Progenitor cell of endocrine pancreas (in vitro differentiated cells): ENCODE results near the gene DEFB115. TPM values are rescaled to one million over a fixed set of nuclear protein-coding genes. Genes with fewer than 3 reads are reported as not detected.

Source experiments
- DNase-seq: peaks from one replicate; pipeline ENCODE4 v3.0.0; 2021; ENCODE audit warnings: low spot score; ENCODE audit not compliant: unreplicated experiment
- H3K27ac Mint-ChIP-seq: 2 replicates; pipeline ENCODE4 v1.8.0; 2021; ENCODE audit warnings: mild to moderate bottlenecking, moderate library complexity, mixed read lengths
- H3K27me3 Mint-ChIP-seq: 2 replicates; pipeline ENCODE4 v1.8.0; 2021; ENCODE audit warnings: mixed read lengths
- H3K36me3 Mint-ChIP-seq: 2 replicates; pipeline ENCODE4 v1.8.0; 2022; ENCODE audit warnings: mixed read lengths; ENCODE audit not compliant: insufficient read depth
- H3K4me1 Mint-ChIP-seq: 2 replicates; pipeline ENCODE4 v1.8.0; 2021; ENCODE audit warnings: low read depth, mixed read lengths
- H3K4me3 Mint-ChIP-seq: 2 replicates; pipeline ENCODE4 v1.8.0; 2021; ENCODE audit warnings: low read depth, mild to moderate bottlenecking, moderate library complexity, mixed read lengths
- H3K9me3 Mint-ChIP-seq: 2 replicates; pipeline ENCODE4 v1.8.0; 2021; ENCODE audit warnings: low read depth, mixed read lengths
- CTCF ChIP-seq: fragments of 200-600 bp; sonication (generic); IDR thresholded peaks from one replicate; pipeline ENCODE4 v1.5.0; 2021; ENCODE audit warnings: antibody characterized with exemption, mild to moderate bottlenecking; ENCODE audit not compliant: unreplicated experiment
- long read RNA-seq: library from polyadenylated mRNA; unstranded; transcript quantifications from one replicate; pipeline ENCODE4 v2.0.0, GENCODE V29; 2020
- total RNA-seq: library from RNA; stranded (reverse); gene quantifications from 2 replicates; pipeline ENCODE4 v1.2.1, GENCODE V29; 2021

The DEFB115 gene
- total RNA-seq: not detected in 2 replicates
- long read RNA-seq: 0 reads

DNA sequence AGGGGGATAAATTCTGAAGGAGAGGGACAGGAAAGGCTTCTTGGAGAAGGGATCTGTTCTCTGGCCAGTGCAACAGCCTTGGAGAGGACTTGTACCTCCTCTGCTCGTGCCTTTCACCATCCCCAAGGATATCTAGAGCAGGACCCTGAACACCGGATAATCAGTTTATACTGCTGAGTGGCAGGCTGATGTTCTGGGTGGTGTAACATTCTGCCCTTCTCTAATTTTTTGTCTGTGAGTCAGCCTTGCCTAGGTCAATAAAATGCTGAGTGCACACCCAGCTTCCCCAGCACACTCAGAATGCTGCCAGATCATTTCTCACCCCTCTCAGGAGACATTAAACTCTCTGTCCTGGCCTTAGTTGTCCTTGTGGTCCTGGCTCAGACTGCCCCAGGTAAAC, at the start of gene DEFB115:
Gene DEFB115, plus strand, starts transcription at position 301 of the 400 bp plus-strand sequence. Its CDS starts 0 bp downstream, at position 301.
- H3K4me3 Mint-ChIP-seq: no peak within 1 kb of the TSS
- H3K9me3 Mint-ChIP-seq: peaks cover 78% of the 10 kb centered on the region
- peaks cover 5% of the 10 kb centered on the region for H3K36me3 Mint-ChIP-seq
- H3K4me1 Mint-ChIP-seq: no peaks in the 10 kb centered on the region
- no peak for TF ChIP-seq CTCF
- DNase-seq: no peak
- no peak within 1 kb of the TSS for H3K27ac Mint-ChIP-seq
- no peaks in the 10 kb centered on the region for H3K27me3 Mint-ChIP-seq

DNA sequence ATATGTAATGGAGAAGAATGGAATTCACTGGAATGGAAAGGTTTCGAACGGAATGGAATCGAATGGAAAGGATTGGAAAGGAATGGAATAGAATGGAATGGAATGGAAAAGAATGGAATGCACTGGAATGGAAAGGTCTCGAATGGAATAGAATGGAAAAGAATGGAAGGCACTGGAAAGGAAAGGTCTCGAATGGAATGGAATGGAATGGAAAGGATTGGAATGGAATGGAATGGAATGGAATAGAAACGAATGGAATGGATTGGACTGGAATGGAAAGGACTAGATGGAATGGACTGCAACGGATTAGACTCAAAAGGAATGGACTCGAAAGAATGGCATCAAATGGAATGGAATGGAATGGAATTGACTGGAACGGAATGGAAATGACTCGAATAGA, 20.5 kb upstream of the DEFB115 start:
- Mint-ChIP-seq H3K4me3 (no peak overlapping the region), H3K27me3 (no peaks in the 10 kb centered on the region), H3K36me3 (no peaks in the 10 kb centered on the region), H3K9me3 (no peaks in the 10 kb centered on the region), H3K4me1 (no peaks in the 10 kb centered on the region), H3K27ac (no peak overlapping the region)
- TF ChIP-seq CTCF: no peak
- no peak for DNase-seq

DNA sequence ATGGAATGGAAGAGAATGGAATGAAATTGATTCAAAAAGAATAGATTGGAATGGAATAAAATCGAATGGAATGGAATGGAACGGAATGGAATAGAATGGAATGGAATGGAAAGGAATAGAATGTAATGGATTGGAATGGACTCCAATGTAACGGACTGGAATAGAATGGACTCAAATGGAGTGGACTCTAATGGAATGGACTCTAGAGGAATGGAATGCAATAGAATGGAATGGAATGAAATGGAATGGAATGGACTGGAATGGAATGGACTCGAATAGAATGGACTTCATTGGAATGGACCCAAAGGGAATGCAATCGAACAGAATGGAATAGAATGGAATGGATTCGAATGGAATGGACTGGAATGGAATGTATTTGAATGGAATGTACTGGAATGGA, 19.7 kb upstream of the DEFB115 start:
- H3K36me3 Mint-ChIP-seq: no peaks in the 10 kb centered on the region
- no peak for DNase-seq
- H3K4me1 Mint-ChIP-seq: no peaks in the 10 kb centered on the region
- H3K27me3 Mint-ChIP-seq: no peaks in the 10 kb centered on the region
- no peaks in the 10 kb centered on the region for H3K9me3 Mint-ChIP-seq
- no peak overlapping the region for H3K27ac Mint-ChIP-seq
- H3K4me3 Mint-ChIP-seq: no peak overlapping the region
- no peak for TF ChIP-seq CTCF

DNA sequence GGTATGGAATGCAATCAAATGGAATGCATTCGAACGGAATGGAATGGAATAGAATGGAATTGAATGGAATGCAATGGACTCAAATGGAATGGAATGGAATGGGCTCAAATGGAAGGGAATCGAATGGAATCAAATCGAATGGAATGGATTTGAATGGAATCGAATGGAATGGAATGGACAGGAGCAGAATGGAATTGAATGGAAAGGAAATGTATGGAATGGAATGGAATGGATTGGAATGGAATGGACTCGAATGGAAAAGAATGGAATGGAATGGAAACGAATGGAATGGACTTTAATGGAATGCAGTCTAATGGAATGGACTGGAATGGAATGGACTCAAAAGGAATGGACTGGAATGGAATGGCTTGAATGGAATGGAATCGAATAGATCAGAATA, 18.3 kb upstream of the DEFB115 start:
- H3K4me1 Mint-ChIP-seq: no peaks in the 10 kb centered on the region
- no peak overlapping the region for H3K4me3 Mint-ChIP-seq
- no peak for DNase-seq
- H3K27ac Mint-ChIP-seq: no peak overlapping the region
- no peaks in the 10 kb centered on the region for H3K36me3 Mint-ChIP-seq
- TF ChIP-seq CTCF: no peak
- H3K27me3 Mint-ChIP-seq: no peaks in the 10 kb centered on the region
- H3K9me3 Mint-ChIP-seq: no peaks in the 10 kb centered on the region

GRCh38 chr20:31256959-31257358, 505 bp upstream of the DEFB115 start:
- Mint-ChIP-seq H3K36me3 (peaks cover 5% of the 10 kb centered on the region), H3K27ac (no peak overlapping the region), H3K27me3 (no peaks in the 10 kb centered on the region), H3K9me3 (peaks cover 81% of the 10 kb centered on the region), H3K4me1 (no peaks in the 10 kb centered on the region), H3K4me3 (no peak overlapping the region)
- DNase-seq: no peak
- TF ChIP-seq CTCF: no peak
